Activated gamma-delta T cell (primary cell): ENCODE results near the gene FBLN5.
"Not testable (repeated sequence)": the region's sequence is repeated elsewhere in the genome, so short reads cannot be mapped to it uniquely, and the experiment has no call there.

Experiments used
- DNase-seq: peaks from one replicate; lab custom pipeline; 2025; lab: John Stamatoyannopoulos, UW

Gene FBLN5

DNA sequence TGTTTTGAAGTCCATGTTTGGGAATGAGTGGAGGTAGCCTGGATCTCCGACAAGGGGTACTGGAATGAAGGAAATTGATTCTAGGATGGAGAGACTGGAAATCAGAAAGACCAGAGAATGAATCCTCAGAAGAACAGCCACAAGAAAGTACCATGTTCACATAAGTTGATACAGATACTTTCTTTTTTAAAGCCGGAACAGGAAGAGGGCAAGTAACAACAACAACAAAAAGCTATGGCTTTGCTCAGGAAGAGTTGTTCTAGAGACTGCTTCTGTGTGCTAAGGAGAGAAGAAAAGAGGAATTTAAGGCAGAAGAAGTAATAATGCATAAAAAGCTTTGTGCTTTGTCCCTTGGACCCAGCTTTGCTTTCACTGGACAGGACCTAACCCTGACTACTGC lies 86.4 kb downstream of the FBLN5 start:
- DNase-seq = no peak

- DNase-seq = no peak
Measured at GRCh38 chr14:91860238-91860637, 87.3 kb downstream of the FBLN5 start.

GRCh38 chr14:91858536-91859275 lies 88.8 kb downstream of the FBLN5 start:
- no peak for DNase-seq

DNA sequence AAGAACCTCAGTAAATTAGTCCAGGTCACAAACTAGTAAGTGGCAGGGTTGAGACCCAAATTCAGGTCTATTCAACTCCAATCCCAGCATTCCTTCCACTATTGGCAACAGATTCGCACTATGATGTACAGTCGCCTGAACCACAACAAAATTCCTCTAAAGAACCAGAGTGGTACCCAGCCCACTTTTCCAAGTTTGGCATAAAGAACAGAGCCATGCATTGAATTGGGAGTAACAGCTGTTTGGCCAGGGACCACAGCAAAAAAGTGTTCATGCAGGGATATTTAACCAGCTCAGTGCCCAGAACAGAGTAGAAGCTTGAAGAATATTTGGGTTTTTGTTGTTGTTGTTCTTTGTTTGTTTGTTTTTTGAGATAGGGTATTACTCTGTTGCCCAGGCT lies 89.9 kb downstream of the FBLN5 start:
- no peak for DNase-seq

DNA sequence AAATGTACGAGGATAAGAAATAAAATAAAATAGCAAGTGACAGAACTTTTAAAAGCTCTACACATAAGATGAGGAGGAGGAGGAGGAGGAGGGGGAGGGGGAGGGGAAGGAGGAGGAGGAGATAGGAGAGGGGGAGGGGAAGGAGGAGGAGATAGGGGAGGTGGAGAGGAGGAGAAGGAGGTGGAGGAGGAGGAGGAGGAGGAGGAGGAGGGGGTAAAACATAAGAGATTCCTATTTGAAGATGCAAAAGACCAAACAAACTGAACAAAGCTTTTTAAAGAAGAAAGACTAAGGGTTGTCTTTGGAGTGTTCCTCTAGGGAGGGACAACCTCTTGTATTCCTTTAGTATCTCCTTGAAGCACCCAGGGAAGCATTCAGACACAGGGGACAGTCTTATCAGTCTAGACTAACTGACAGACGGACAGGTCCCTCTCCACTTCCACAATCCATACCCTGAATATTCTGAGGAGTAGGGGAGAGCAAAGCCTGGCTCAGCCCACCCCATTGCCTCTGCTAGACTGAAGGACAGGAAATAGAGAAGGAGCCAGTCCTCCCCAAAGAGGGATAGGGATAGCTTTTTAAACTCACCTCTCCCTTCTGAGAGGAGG lies 93.1 kb downstream of the FBLN5 start:
- no peak for DNase-seq

GRCh38 chr14:91851563-91851962 lies 95.9 kb downstream of the FBLN5 start:
- no peak for DNase-seq

DNA sequence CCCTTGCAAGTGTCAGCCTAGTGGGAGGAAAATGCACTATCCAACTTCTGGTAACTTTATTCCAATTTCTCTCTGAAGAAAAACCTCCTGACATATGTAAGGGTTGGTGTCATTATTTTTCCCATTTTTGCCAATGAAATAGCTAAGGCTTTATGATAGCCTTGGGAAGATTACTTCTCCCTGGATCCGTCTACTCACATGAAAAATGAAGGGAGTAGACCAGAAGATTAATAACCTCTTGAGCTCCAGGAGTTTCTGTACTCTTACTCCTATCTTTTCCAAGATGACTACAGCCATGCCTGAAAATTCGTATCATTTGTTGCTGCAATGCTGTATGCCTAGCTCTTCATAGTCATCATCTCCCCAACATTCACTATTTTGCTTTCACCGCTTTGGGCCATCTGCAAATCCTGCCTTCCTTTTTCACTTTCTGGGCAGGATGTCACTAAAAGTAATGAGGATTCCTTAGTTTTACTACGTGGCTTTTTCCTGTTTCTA lies 98.9 kb downstream of the FBLN5 start:
- no peak for DNase-seq

DNA sequence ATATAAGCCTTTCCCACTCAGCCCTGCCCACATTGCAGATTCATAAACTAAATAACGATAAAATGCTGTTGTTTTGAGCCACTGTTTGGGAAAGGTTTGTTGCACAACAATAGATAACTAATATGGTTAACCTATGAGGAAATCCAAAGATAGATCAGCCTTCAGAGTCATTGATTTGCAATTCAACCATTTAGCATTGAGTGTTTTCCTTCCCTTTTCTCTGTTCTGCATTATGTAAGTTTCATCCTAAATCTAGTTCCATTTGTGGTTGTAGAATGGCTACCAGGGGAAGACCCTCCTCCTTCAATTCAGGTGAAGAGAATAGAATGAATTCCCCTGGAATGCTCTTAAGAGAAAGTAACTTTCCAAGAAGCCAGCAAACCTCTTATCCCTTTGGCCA lies 99.8 kb downstream of the FBLN5 start:
- no peak for DNase-seq

GRCh38 chr14:91845652-91846051 lies 101.8 kb downstream of the FBLN5 start:
- DNase-seq = no peak

- not testable (repeated sequence) for DNase-seq
Measured at GRCh38 chr14:91845056-91845455, 102.4 kb downstream of the FBLN5 start.

DNA sequence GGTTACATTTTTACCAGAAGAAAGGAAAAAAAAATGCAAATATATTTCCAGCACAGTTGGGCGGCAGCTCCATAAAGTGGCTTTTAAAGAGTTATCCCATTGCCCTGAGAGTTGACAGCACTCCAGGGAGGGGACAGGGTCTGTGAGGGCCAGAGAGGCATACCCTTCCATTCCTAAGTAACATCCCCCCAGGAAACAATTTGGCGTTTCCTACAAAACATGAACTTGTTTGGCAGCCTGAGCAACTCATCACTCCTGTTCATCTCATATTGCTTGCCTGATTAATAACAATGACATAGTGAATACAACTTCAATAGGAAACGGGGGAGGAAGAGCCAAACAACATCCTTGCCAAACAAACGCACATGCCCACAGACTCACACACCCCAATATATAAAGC lies 103.5 kb downstream of the FBLN5 start:
- DNase-seq = no peak

DNA sequence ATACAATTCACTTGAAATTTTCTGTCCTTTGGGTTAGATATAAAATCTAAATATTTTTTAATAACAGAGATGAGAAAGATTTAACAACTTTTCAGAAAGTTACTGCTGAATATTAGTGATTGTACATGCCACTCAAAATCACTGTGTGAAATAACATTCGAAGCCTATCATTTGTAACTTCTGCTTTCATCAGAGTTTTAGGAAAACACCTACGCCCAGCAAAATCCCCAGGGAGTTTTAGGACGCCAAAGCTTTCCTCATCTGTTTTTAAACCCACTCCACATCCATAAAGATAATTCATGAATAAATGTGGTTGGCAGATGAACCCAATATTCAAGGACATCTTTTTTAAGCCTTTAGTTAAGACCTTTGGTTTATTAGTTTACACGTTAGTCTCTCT lies 104.1 kb downstream of the FBLN5 start:
- no peak for DNase-seq

DNA sequence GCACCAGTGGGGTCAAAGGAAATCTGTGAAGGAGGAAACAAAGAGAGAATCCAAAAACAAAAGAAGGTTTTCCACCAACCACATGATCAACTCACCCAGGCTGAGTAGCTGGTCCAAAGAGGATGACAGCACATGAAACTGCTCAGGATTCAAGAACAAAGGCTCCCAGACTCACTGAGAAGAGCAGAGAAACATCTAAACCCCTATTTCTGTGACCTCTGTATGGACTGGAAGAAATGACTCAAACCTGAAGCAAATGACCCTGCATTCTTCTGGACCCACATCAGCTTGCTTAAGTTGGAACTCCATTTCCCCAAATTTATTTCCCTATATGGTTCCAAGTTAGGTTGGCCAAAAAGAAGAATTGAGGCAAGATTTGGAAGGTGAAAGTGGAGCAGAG lies 106.4 kb downstream of the FBLN5 start:
- DNase-seq = no peak

DNA sequence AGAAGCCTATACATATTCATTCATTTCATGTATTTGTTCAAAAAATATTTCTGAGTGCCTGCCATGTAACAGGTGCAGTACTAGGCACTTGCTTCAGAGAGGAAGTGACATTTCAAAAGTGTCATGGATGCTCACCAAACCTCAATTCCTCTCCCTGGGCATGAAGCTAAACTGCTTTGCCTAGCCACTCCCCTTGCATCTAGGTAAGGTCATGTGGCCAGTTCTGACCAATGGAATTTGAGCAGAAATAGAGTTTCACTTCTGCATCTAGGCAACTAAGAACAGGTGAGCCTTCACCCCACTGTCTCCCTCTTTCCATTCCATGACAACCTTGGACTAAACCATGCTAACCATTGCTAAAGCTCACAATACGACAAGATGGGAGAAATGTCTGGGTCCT lies 107.7 kb downstream of the FBLN5 start:
- no peak for DNase-seq

- DNase-seq = no peak
Measured at GRCh38 chr14:91837076-91837475, 110.4 kb downstream of the FBLN5 start.

GRCh38 chr14:91835920-91836843 lies 111.3 kb downstream of the FBLN5 start:
- DNase-seq = peak; percentile 81

DNA sequence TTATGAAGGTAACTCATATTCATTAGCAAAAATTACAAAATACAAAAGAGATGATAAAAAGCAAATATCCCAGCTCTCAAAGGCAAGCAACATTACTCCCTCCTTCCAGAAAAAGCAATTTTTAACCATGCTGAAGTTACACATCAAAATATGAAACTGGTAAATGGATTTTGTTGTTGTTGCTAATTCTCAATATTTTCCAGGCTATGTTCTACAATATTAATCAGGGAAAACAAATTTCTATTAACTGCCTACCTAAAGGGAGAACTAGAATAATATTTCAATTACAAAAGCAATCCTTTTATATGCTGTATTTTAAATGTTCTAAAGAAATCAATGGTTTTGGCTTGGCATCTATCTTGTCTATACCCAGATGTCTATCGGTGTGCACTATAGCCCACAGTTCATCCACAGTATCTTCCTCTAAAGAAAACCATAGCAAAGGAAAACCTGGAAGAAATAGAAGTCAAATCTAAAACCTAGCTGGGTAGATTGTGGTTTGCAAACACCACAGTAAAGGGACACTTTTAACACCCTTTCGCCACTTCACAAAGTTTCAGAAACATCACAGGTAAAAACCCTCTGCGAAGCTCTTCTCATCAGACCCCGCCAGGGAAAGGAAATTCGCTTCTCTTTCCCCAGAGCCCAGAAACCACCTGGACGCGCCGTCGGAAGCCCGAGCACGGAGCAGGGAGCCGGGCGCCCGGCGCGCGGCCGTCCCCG lies 112.1 kb downstream of the FBLN5 start:
- no peak for DNase-seq

DNA sequence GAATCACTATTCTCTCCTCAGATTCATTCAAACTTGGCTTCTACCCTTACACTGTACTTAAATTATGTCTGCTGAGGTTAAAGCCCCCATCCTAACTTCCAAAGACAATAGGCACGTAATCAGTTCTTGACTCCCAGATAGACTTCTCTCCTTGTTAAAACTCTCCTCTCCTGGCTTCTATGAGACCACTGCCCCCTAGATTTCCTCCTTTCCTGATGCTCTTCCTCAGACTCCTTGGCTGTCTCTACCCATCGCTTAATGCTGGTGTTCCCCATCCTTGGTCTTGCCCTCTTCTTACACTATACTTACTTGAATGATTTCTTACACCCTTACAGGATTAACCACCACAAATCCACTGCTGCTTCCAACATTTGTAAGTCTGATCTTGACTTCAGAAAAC lies 112.9 kb downstream of the FBLN5 start:
- DNase-seq = no peak

GRCh38 chr14:91831337-91831736 lies 116.2 kb downstream of the FBLN5 start:
- DNase-seq = no peak

DNA sequence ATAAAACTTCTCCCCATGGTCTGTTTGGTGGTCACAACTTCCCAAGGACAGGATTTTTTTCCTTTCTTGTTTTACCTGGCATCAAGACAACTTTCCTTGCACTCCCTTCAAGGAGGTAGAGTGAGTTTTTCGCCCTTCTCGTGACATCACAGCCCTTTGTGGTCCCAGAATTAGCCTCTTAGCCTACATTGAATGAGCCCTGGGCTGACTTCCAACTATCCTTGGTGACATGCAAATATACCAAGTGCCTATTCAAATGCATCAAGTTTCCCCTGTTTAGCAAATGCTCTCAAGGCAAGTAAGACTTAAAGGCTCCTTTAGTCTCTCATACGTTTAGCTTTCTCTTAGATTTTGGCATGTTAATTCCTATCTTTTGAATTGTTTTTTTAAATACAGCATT lies 116.7 kb downstream of the FBLN5 start:
- DNase-seq = no peak

GRCh38 chr14:91829511-91829910 lies 118.0 kb downstream of the FBLN5 start:
- DNase-seq = no peak

GRCh38 chr14:91827746-91828145 lies 119.7 kb downstream of the FBLN5 start:
- DNase-seq = no peak
